Common myeloid progenitor, CD34-positive (primary cell): Measurements from ENCODE around the gene IGFL2.

ENCODE experiments used
- CTCF ChIA-PET: fragments of 350-600 bp; sonication (Branson Sonifier 250); formaldehyde crosslinking; loops from one replicate; lab custom pipeline; 2021; ENCODE audit warnings: antibody characterized with exemption; lab: Charles Lee
- POLR2A ChIA-PET: fragments of 350-600 bp; sonication (Branson Sonifier 250); formaldehyde crosslinking; loops from one replicate; lab custom pipeline; 2021; ENCODE audit warnings: antibody characterized with exemption; lab: Charles Lee
- DNase-seq, 3 donors: peaks; one replicate each; pipeline versions ENCODE4 v3.0.0 to v3.0.0-alpha.2; 2013
- H3K27ac ChIP-seq, 2 experiments: 1 replicate in 1 of 2; 2 replicates in 1 of 2; pipeline ENCODE4 v1.7.0; 2013; ENCODE audit warnings: inconsistent platforms in 2 of 2, low read length in 2 of 2, mild to moderate bottlenecking in 2 of 2, low read depth in 1 of 2, moderate library complexity in 1 of 2; ENCODE audit not compliant: severe bottlenecking in 2 of 2, insufficient read depth in 1 of 2, poor library complexity in 1 of 2
- H3K27me3 ChIP-seq, 5 experiments: replicated peaks in 2 of 5; 1 replicate in 3 of 5; 2 replicates in 2 of 5; pipeline versions ENCODE4 v1.6.1 to v1.7.0; 2013; ENCODE audit warnings: low read length in 4 of 5, mild to moderate bottlenecking in 2 of 5, moderate library complexity in 2 of 5, inconsistent platforms in 1 of 5; ENCODE audit not compliant: insufficient read depth in 5 of 5, control insufficient read depth in 4 of 5
- H3K36me3 ChIP-seq, 4 experiments: 1 replicate in 2 of 4; 2 replicates in 2 of 4; pipeline versions ENCODE4 v1.6.1 to v1.7.0; 2013; ENCODE audit warnings: low read length in 3 of 4, control low read depth in 1 of 4, mild to moderate bottlenecking in 1 of 4; ENCODE audit not compliant: control insufficient read depth in 4 of 4, insufficient read depth in 4 of 4
- H3K4me1 ChIP-seq, 4 experiments: 1 replicate in 3 of 4; 2 replicates in 1 of 4; pipeline versions ENCODE4 v1.6.1 to v1.7.1; 2013; ENCODE audit warnings: low read length in 3 of 4, mild to moderate bottlenecking in 3 of 4, control low read depth in 1 of 4, inconsistent platforms in 1 of 4, moderate library complexity in 1 of 4; ENCODE audit not compliant: control insufficient read depth in 4 of 4, insufficient read depth in 4 of 4; ENCODE audit errors: control extremely low read depth in 1 of 4
- H3K4me3 ChIP-seq, 7 experiments: 1 replicate in 4 of 7; 2 replicates in 3 of 7; pipeline versions ENCODE4 v1.5.1 to v1.7.0; 2013; ENCODE audit warnings: mild to moderate bottlenecking in 7 of 7, low read length in 6 of 7, moderate library complexity in 6 of 7, inconsistent platforms in 2 of 7, low read depth in 2 of 7, control low read depth in 1 of 7; ENCODE audit not compliant: insufficient read depth in 4 of 7, control insufficient read depth in 1 of 7; ENCODE audit errors: extremely low read depth in 1 of 7
- H3K9me3 ChIP-seq, 5 experiments: 1 replicate in 4 of 5; 2 replicates in 1 of 5; pipeline versions ENCODE4 v1.6.1 to v1.7.1; 2013; ENCODE audit warnings: low read length in 4 of 5, mild to moderate bottlenecking in 2 of 5, inconsistent platforms in 1 of 5, low read depth in 1 of 5, moderate library complexity in 1 of 5; ENCODE audit not compliant: control insufficient read depth in 4 of 5, insufficient read depth in 2 of 5; ENCODE audit errors: control extremely low read depth in 1 of 5
- WGBS: methylation state at CpG from one replicate; pipeline ENCODE4 v1.1.5; 2013; ENCODE audit not compliant: insufficient coverage; 5-methylcytosine and 5-hydroxymethylcytosine counted together

The IGFL2 gene

GRCh38 chr19:46112527-46112926, 35.5 kb upstream of the IGFL2 start:
- H3K27me3 ChIP-seq: peaks cover 0 to 38% (median 13%) of the 10 kb centered on the region in 5 experiments
- CTCF ChIA-PET: interaction anchor here (1.5 kb wide), 1 partner anchor 13 kb away, joined by 3 read pairs; no protein-coding TSS in a partner anchor
- WGBS: 90% methylated on average over 2 of the region's 2 CpGs

GRCh38 chr19:46113726-46114125, 34.3 kb upstream of the IGFL2 start:
- no peak overlapping the region for H3K27ac ChIP-seq
- POLR2A ChIA-PET: no interaction called here
- no peak for DNase-seq
- H3K27me3 ChIP-seq: peaks cover 2 to 42% (median 13%) of the 10 kb centered on the region in 5 experiments
- no peaks in the 10 kb centered on the region for H3K4me1 ChIP-seq
- CTCF ChIA-PET: no interaction called here
- no peak overlapping the region for H3K4me3 ChIP-seq
- H3K9me3 ChIP-seq: no peaks in the 10 kb centered on the region
- WGBS: no CpG with 5 or more reads among the region's 1 CpG
- H3K36me3 ChIP-seq: no peaks in the 10 kb centered on the region

More at GRCh38 chr19:46112527-46112926, 35.5 kb upstream of the IGFL2 start:
- Histone ChIP-seq H3K27ac (no peak overlapping the region), H3K9me3 (no peaks in the 10 kb centered on the region), H3K36me3 (no peaks in the 10 kb centered on the region), H3K4me1 (no peaks in the 10 kb centered on the region), H3K4me3 (no peak overlapping the region)
- POLR2A ChIA-PET: no interaction called here
- no peak for DNase-seq

- ChIA-PET CTCF (no interaction called here), POLR2A (no interaction called here)
Measured at GRCh38 chr19:46115396-46116106, 32.5 kb upstream of the IGFL2 start.

GRCh38 chr19:46116121-46116520, 31.9 kb upstream of the IGFL2 start:
- POLR2A ChIA-PET: no interaction called here
- CTCF ChIA-PET: no interaction called here
- H3K27me3 ChIP-seq: peaks cover 2 to 45% (median 10%) of the 10 kb centered on the region in 5 experiments
- H3K4me1 ChIP-seq: no peaks in the 10 kb centered on the region
- DNase-seq: no peak
- no peak overlapping the region for H3K4me3 ChIP-seq
- no peak overlapping the region for H3K27ac ChIP-seq
- 100% methylated on average over 1 of the region's 3 CpGs for WGBS
- no peaks in the 10 kb centered on the region for H3K36me3 ChIP-seq
- H3K9me3 ChIP-seq: peaks cover 0 to 3% (median 0%) of the 10 kb centered on the region in 5 experiments

More at GRCh38 chr19:46115396-46116106, 32.5 kb upstream of the IGFL2 start:
- peaks cover 2 to 42% (median 11%) of the 10 kb centered on the region in 5 experiments for H3K27me3 ChIP-seq
- no peak for DNase-seq
- H3K27ac ChIP-seq: no peak overlapping the region
- WGBS: 90% methylated on average over 7 of the region's 9 CpGs
- no peaks in the 10 kb centered on the region for H3K4me1 ChIP-seq
- peaks cover 0 to 3% (median 0%) of the 10 kb centered on the region in 5 experiments for H3K9me3 ChIP-seq
- no peak overlapping the region for H3K4me3 ChIP-seq
- no peaks in the 10 kb centered on the region for H3K36me3 ChIP-seq

- CTCF ChIA-PET: no interaction called here
- H3K9me3 ChIP-seq: peaks cover 0 to 3% (median 0%) of the 10 kb centered on the region in 5 experiments
- 100% methylated on average over 1 of the region's 3 CpGs for WGBS
- no peak overlapping the region for H3K4me3 ChIP-seq
- no peak overlapping the region for H3K27ac ChIP-seq
- DNase-seq: no peak
- POLR2A ChIA-PET: no interaction called here
- no peaks in the 10 kb centered on the region for H3K4me1 ChIP-seq
- peaks cover 2 to 40% (median 5%) of the 10 kb centered on the region in 5 experiments for H3K27me3 ChIP-seq
- no peaks in the 10 kb centered on the region for H3K36me3 ChIP-seq
Measured at GRCh38 chr19:46118136-46118535, 29.9 kb upstream of the IGFL2 start.

- Histone ChIP-seq H3K27ac (no peak within 1 kb of the TSS), H3K27me3 (peaks cover 4 to 61% (median 8%) of the 10 kb centered on the region in 5 experiments), H3K4me1 (no peaks in the 10 kb centered on the region), H3K36me3 (no peaks in the 10 kb centered on the region), H3K9me3 (peaks cover 0 to 3% (median 0%) of the 10 kb centered on the region in 5 experiments), H3K4me3 (no peak within 1 kb of the TSS)
- no peak for DNase-seq
- 97% methylated on average over 2 of the region's 5 CpGs for WGBS
- CTCF ChIA-PET: interaction anchor here (1.0 kb wide), 2 partner anchors 12 to 64 kb away, joined by 3 read pairs; no protein-coding TSS in a partner anchor
- POLR2A ChIA-PET: no interaction called here
Measured at GRCh38 chr19:46124638-46125115, 23.4 kb upstream of the IGFL2 start, which contains the start of gene IGFL3. Gene IGFL3 (minus strand): TSS chr19:46124688. CDS start chr19:46124649, 39 bp downstream.

GRCh38 chr19:46125447-46125846, 22.6 kb upstream of the IGFL2 start:
- no peaks in the 10 kb centered on the region for H3K9me3 ChIP-seq
- H3K27ac ChIP-seq: no peak overlapping the region
- CTCF ChIA-PET: interaction anchor here (0.6 to 1.0 kb wide), 3 partner anchors 13 to 114 kb away, joined by 3 read pairs; no protein-coding TSS in a partner anchor
- H3K27me3 ChIP-seq: peaks cover 4 to 63% (median 10%) of the 10 kb centered on the region in 5 experiments
- H3K4me3 ChIP-seq: no peak overlapping the region
- no peak for DNase-seq
- POLR2A ChIA-PET: no interaction called here
- WGBS: no CpG with 5 or more reads among the region's 4 CpGs
- no peaks in the 10 kb centered on the region for H3K4me1 ChIP-seq
- H3K36me3 ChIP-seq: no peaks in the 10 kb centered on the region
